ENCODE data around the gene SAA2. TPM values are rescaled to one million over a fixed set of nuclear protein-coding genes. Genes with fewer than 3 reads are reported as not detected.

Gene SAA2
- total RNA-seq, 2 donors from 2014 or later: not detected

GRCh38 chr11:18239655-18240054 lies 8.8 kb downstream of the SAA2 start:
- no peak overlapping the region for H3K27ac Mint-ChIP-seq
- peaks cover 3% of the 10 kb centered on the region for H3K9me3 ChIP-seq (ENCODE audit: control insufficient read depth, low read length, poor library complexity, severe bottlenecking)
- peaks cover 46% of the 10 kb centered on the region for H3K27me3 Mint-ChIP-seq
- H3K36me3 Mint-ChIP-seq (ENCODE audit: low read depth): peaks cover 9% of the 10 kb centered on the region
- ATAC-seq (no peak), DNase-seq (no peak)
- H3K4me1 Mint-ChIP-seq: peaks cover 5% of the 10 kb centered on the region
- no peak overlapping the region for H3K4me3 Mint-ChIP-seq

GRCh38 chr11:18236664-18237356 lies 11.7 kb downstream of the SAA2 start, which contains the start of gene SAA4:
Gene SAA4, minus strand, starts transcription at chr11:18236802. Its CDS starts 876 bp downstream, at chr11:18235926.
- Mint-ChIP-seq H3K36me3 (ENCODE audit: low read depth) (peaks cover 9% of the 10 kb centered on the region), H3K4me1 (no peaks in the 10 kb centered on the region), H3K27ac (no peak within 1 kb of the TSS), H3K27me3 (peaks cover 67% of the 10 kb centered on the region), H3K4me3 (no peak within 1 kb of the TSS)
- ATAC-seq (no peak), DNase-seq (no peak)
- no peaks in the 10 kb centered on the region for H3K9me3 ChIP-seq (ENCODE audit: control insufficient read depth, low read length, poor library complexity, severe bottlenecking)

GRCh38 chr11:18235394-18236334 lies 12.8 kb downstream of the SAA2 start:
- Mint-ChIP-seq H3K27ac (no peak overlapping the region), H3K36me3 (ENCODE audit: low read depth) (peaks cover 8% of the 10 kb centered on the region), H3K27me3 (peaks cover 58% of the 10 kb centered on the region), H3K4me3 (no peak overlapping the region), H3K4me1 (no peaks in the 10 kb centered on the region)
- no peak for DNase-seq
- ATAC-seq: no peak
- no peaks in the 10 kb centered on the region for H3K9me3 ChIP-seq (ENCODE audit: control insufficient read depth, low read length, poor library complexity, severe bottlenecking)

GRCh38 chr11:18233912-18234311 lies 14.6 kb downstream of the SAA2 start:
- Mint-ChIP-seq H3K4me1 (no peaks in the 10 kb centered on the region), H3K27me3 (peaks cover 45% of the 10 kb centered on the region), H3K27ac (no peak overlapping the region), H3K4me3 (no peak overlapping the region), H3K36me3 (ENCODE audit: low read depth) (no peaks in the 10 kb centered on the region)
- ATAC-seq: no peak
- no peaks in the 10 kb centered on the region for H3K9me3 ChIP-seq (ENCODE audit: control insufficient read depth, low read length, poor library complexity, severe bottlenecking)
- no peak for DNase-seq

- H3K4me3 Mint-ChIP-seq: no peak overlapping the region
- no peak for ATAC-seq
- peaks cover 39% of the 10 kb centered on the region for H3K27me3 Mint-ChIP-seq
- H3K4me1 Mint-ChIP-seq: no peaks in the 10 kb centered on the region
- no peak for DNase-seq
- H3K9me3 ChIP-seq (ENCODE audit: control insufficient read depth, low read length, poor library complexity, severe bottlenecking): no peaks in the 10 kb centered on the region
- no peak overlapping the region for H3K27ac Mint-ChIP-seq
- no peaks in the 10 kb centered on the region for H3K36me3 Mint-ChIP-seq (ENCODE audit: low read depth)
These were observed 17.6 kb downstream of the SAA2 start for GRCh38 chr11:18230859-18231258.

- no peak for ATAC-seq
These were observed 19.0 kb downstream of the SAA2 start for GRCh38 chr11:18229501-18229900.

GRCh38 chr11:18225913-18226312 lies 22.6 kb downstream of the SAA2 start:
- ATAC-seq: no peak
- peaks cover 16% of the 10 kb centered on the region for H3K27me3 Mint-ChIP-seq
- H3K4me1 Mint-ChIP-seq: no peaks in the 10 kb centered on the region
- no peak overlapping the region for H3K4me3 Mint-ChIP-seq
- no peak overlapping the region for H3K27ac Mint-ChIP-seq
- peaks cover 2% of the 10 kb centered on the region for H3K36me3 Mint-ChIP-seq (ENCODE audit: low read depth)
- no peaks in the 10 kb centered on the region for H3K9me3 ChIP-seq (ENCODE audit: control insufficient read depth, low read length, poor library complexity, severe bottlenecking)
- no peak for DNase-seq

More at GRCh38 chr11:18229501-18229900, 19.0 kb downstream of the SAA2 start:
- no peaks in the 10 kb centered on the region for H3K9me3 ChIP-seq (ENCODE audit: control insufficient read depth, low read length, poor library complexity, severe bottlenecking)
- H3K4me3 Mint-ChIP-seq: no peak overlapping the region
- H3K4me1 Mint-ChIP-seq: no peaks in the 10 kb centered on the region
- DNase-seq: no peak
- no peak overlapping the region for H3K27ac Mint-ChIP-seq
- H3K36me3 Mint-ChIP-seq (ENCODE audit: low read depth): peaks cover 2% of the 10 kb centered on the region
- peaks cover 35% of the 10 kb centered on the region for H3K27me3 Mint-ChIP-seq

- H3K27me3 Mint-ChIP-seq: peaks cover 16% of the 10 kb centered on the region
- ATAC-seq: no peak
- no peaks in the 10 kb centered on the region for H3K4me1 Mint-ChIP-seq
- H3K27ac Mint-ChIP-seq: no peak overlapping the region
- peaks cover 2% of the 10 kb centered on the region for H3K36me3 Mint-ChIP-seq (ENCODE audit: low read depth)
- DNase-seq: no peak
- H3K4me3 Mint-ChIP-seq: no peak overlapping the region
- no peaks in the 10 kb centered on the region for H3K9me3 ChIP-seq (ENCODE audit: control insufficient read depth, low read length, poor library complexity, severe bottlenecking)
These were observed 24.7 kb downstream of the SAA2 start for GRCh38 chr11:18223591-18224387.

- Mint-ChIP-seq H3K27me3 (peaks cover 16% of the 10 kb centered on the region), H3K4me3 (no peak overlapping the region), H3K4me1 (no peaks in the 10 kb centered on the region), H3K27ac (no peak overlapping the region), H3K36me3 (ENCODE audit: low read depth) (peaks cover 2% of the 10 kb centered on the region)
- H3K9me3 ChIP-seq (ENCODE audit: control insufficient read depth, low read length, poor library complexity, severe bottlenecking): no peaks in the 10 kb centered on the region
- DNase-seq (no peak), ATAC-seq (no peak)
These were observed 25.6 kb downstream of the SAA2 start for GRCh38 chr11:18222814-18223421.

GRCh38 chr11:18221274-18221876 lies 27.1 kb downstream of the SAA2 start:
- Mint-ChIP-seq H3K27ac (no peak overlapping the region), H3K4me3 (no peak overlapping the region), H3K36me3 (ENCODE audit: low read depth) (peaks cover 2% of the 10 kb centered on the region), H3K4me1 (no peaks in the 10 kb centered on the region), H3K27me3 (peaks cover 6% of the 10 kb centered on the region)
- no peak for ATAC-seq
- H3K9me3 ChIP-seq (ENCODE audit: control insufficient read depth, low read length, poor library complexity, severe bottlenecking): no peaks in the 10 kb centered on the region
- no peak for DNase-seq

GRCh38 chr11:18209058-18209457 lies 39.4 kb downstream of the SAA2 start:
- Mint-ChIP-seq H3K27ac (no peak overlapping the region), H3K27me3 (peaks cover 51% of the 10 kb centered on the region), H3K4me3 (no peak overlapping the region), H3K36me3 (ENCODE audit: low read depth) (peaks cover 7% of the 10 kb centered on the region), H3K4me1 (no peaks in the 10 kb centered on the region)
- ATAC-seq (no peak), DNase-seq (no peak)
- no peaks in the 10 kb centered on the region for H3K9me3 ChIP-seq (ENCODE audit: control insufficient read depth, low read length, poor library complexity, severe bottlenecking)

GRCh38 chr11:18204771-18205170 lies 43.7 kb downstream of the SAA2 start:
- peaks cover 7% of the 10 kb centered on the region for H3K36me3 Mint-ChIP-seq (ENCODE audit: low read depth)
- DNase-seq (no peak), ATAC-seq (no peak)
- no peaks in the 10 kb centered on the region for H3K9me3 ChIP-seq (ENCODE audit: control insufficient read depth, low read length, poor library complexity, severe bottlenecking)
- no peak overlapping the region for H3K27ac Mint-ChIP-seq
- no peak overlapping the region for H3K4me3 Mint-ChIP-seq
- no peaks in the 10 kb centered on the region for H3K4me1 Mint-ChIP-seq
- peaks cover 62% of the 10 kb centered on the region for H3K27me3 Mint-ChIP-seq
